WTC11 (cell line): ENCODE results near the gene P2RX1.

Experiments used
- ATF3 ChIP-seq: sonication (generic); formaldehyde crosslinking; conservative IDR thresholded peaks from 2 replicates; pipeline ENCODE4 v1.8.1; 2022; ENCODE audit warnings: mild to moderate bottlenecking, missing genetic modification reagents
- CTCF ChIP-seq: fragments of 200-600 bp; IDR thresholded peaks from 2 replicates; pipeline ENCODE4 v1.8.0; 2022; ENCODE audit warnings: antibody characterized with exemption
- ESRRA ChIP-seq: sonication (generic); formaldehyde crosslinking; IDR thresholded peaks from 2 replicates; pipeline ENCODE4 v1.8.1; 2022; ENCODE audit warnings: mild to moderate bottlenecking, missing genetic modification reagents, borderline replicate concordance
- HMGXB4 ChIP-seq: sonication (generic); formaldehyde crosslinking; IDR thresholded peaks from 2 replicates; pipeline ENCODE4 v1.8.1; 2023; ENCODE audit warnings: mild to moderate bottlenecking, moderate library complexity, missing genetic modification reagents
- IRF1 ChIP-seq: sonication (generic); formaldehyde crosslinking; IDR thresholded peaks from 2 replicates; pipeline ENCODE4 v1.8.0; 2023; ENCODE audit warnings: missing genetic modification reagents
- JUN ChIP-seq: sonication (generic); formaldehyde crosslinking; IDR thresholded peaks from 2 replicates; pipeline ENCODE4 v1.8.0; 2023; ENCODE audit warnings: mild to moderate bottlenecking, missing genetic modification reagents
- MAX ChIP-seq: sonication (generic); formaldehyde crosslinking; IDR thresholded peaks from 2 replicates; pipeline ENCODE4 v1.8.0; 2022; ENCODE audit warnings: mild to moderate bottlenecking, missing genetic modification reagents
- MLX ChIP-seq: sonication (generic); formaldehyde crosslinking; IDR thresholded peaks from 2 replicates; pipeline ENCODE4 v1.8.1; 2023; ENCODE audit warnings: mild to moderate bottlenecking, missing genetic modification reagents, moderate library complexity
- NFYB ChIP-seq: sonication (generic); formaldehyde crosslinking; conservative IDR thresholded peaks from 2 replicates; pipeline ENCODE4 v1.8.0; 2022; ENCODE audit warnings: low read depth, missing genetic modification reagents
- TEAD4 ChIP-seq: sonication (generic); formaldehyde crosslinking; IDR thresholded peaks from 2 replicates; pipeline ENCODE4 v1.8.0; 2022; ENCODE audit warnings: mild to moderate bottlenecking, missing genetic modification reagents
- ZNF219 ChIP-seq: sonication (generic); formaldehyde crosslinking; IDR thresholded peaks from 2 replicates; pipeline ENCODE4 v1.8.0; 2023; ENCODE audit warnings: missing genetic modification reagents, mild to moderate bottlenecking, borderline replicate concordance

GRCh38 chr17:3897731-3898130, 18.5 kb downstream of the P2RX1 start:
- TF ChIP-seq ATF3 (CRISPR knock-in tag) (no peak), CTCF (no peak), JUN (CRISPR knock-in tag) (no peak), NFYB (CRISPR knock-in tag) (no peak), HMGXB4 (CRISPR knock-in tag) (no peak), ZNF219 (CRISPR knock-in tag) (no peak), TEAD4 (CRISPR knock-in tag) (no peak), MAX (no peak), MLX (CRISPR knock-in tag) (no peak), IRF1 (no peak), ESRRA (CRISPR knock-in tag) (no peak)
